Peyer's patch (tissue), 4 donors: Measurements from ENCODE around the gene NUP188. TPM values are rescaled to one million over a fixed set of nuclear protein-coding genes. Genes with fewer than 3 reads are reported as not detected.

ENCODE experiments used
- DNase-seq, 3 donors: peaks; one replicate each; pipeline ENCODE4 v3.0.0-alpha.2; 2017 to 2019
- H3K27ac ChIP-seq, 4 donors: fragments of 200-600 bp; sonication (generic); one replicate each; pipeline ENCODE4 v1.5.1; 2016 to 2019
- H3K27me3 ChIP-seq, 2 donors: fragments of 200-600 bp; sonication (generic); one replicate each; pipeline ENCODE4 v1.5.1; 2019
- H3K36me3 ChIP-seq, 3 donors: fragments of 200-600 bp; sonication (generic); one replicate each; pipeline ENCODE4 v1.5.1; 2016 to 2019
- H3K4me1 ChIP-seq, 4 donors: fragments of 200-600 bp; sonication (generic); one replicate each; pipeline ENCODE4 v1.5.1; 2016 to 2019
- H3K4me3 ChIP-seq, 4 donors: fragments of 200-600 bp; sonication (generic); 1 replicate in 3 of 4; 2 replicates in 1 of 4; pipeline ENCODE4 v1.5.1; 2016 to 2019; ENCODE audit warnings: mild to moderate bottlenecking in 1 of 4
- H3K9me3 ChIP-seq, 4 donors: fragments of 200-600 bp; sonication (generic); one replicate each; pipeline ENCODE4 v1.5.1; 2016 to 2019; ENCODE audit warnings: mild to moderate bottlenecking in 1 of 4
- POLR2A ChIP-seq, 2 donors: fragments of 450-650 bp; IDR thresholded peaks; one replicate each; pipeline ENCODE4 v1.5.1; 2017; ENCODE audit warnings: antibody characterized with exemption in 2 of 2, mild to moderate bottlenecking in 2 of 2, moderate library complexity in 2 of 2
- total RNA-seq, 4 donors: library from RNA; depleted of rRNA; stranded (reverse); fragments of >200 nt; gene quantifications; one replicate each; pipeline ENCODE4 v1.1.0, GENCODE V29; 2016
- TF ChIP-seq, protein P1 (sequence below), 6 experiments: fragments of 450-650 bp in 4 of 6; fragments of 200-600 bp in 2 of 6; sonication (generic) in 1 of 6; IDR thresholded peaks; one replicate each; pipeline ENCODE4 v1.5.1; 2017 to 2019; ENCODE audit warnings: antibody characterized with exemption in 6 of 6, mild to moderate bottlenecking in 3 of 6, moderate library complexity in 1 of 6

Gene NUP188
- total RNA-seq, 4 donors from 2014 or later, result 28.2 to 101 (median 47.9) TPM

DNA sequence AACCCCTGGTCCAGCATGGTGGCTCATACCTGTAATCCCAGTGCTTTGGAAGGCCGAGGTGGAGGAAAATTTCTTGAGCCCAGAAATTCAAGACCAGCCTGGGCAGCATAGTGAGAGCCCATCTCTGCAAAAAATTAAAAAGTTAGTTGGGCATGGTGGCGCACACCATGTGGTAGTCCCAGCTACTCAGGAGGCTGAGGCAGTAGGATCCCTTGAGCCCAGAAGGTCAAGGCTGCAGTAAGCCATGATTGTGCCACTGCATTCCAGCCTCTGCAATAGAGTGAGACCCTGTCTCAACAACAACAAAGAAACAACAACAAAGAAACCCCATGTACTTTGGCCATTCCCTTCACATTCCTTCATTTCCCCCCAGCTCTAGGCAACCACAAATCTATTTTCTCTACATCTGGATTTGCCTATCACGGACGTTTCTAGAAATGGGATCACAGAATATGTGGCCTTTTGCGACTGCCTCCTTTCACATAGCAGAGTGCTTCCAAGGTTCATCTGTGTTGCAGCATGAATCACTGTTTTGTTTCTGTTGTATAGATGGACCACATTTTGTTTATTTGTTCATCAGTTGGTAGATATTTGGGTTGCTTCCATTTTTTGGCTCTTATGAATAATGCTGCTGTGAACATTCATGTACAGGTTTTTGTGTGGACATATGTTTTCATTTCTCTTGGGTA is 106.8 kb downstream of the NUP188 start:
- H3K9me3 ChIP-seq, result no peaks in the 10 kb centered on the region
- TF ChIP-seq, protein P1, sequence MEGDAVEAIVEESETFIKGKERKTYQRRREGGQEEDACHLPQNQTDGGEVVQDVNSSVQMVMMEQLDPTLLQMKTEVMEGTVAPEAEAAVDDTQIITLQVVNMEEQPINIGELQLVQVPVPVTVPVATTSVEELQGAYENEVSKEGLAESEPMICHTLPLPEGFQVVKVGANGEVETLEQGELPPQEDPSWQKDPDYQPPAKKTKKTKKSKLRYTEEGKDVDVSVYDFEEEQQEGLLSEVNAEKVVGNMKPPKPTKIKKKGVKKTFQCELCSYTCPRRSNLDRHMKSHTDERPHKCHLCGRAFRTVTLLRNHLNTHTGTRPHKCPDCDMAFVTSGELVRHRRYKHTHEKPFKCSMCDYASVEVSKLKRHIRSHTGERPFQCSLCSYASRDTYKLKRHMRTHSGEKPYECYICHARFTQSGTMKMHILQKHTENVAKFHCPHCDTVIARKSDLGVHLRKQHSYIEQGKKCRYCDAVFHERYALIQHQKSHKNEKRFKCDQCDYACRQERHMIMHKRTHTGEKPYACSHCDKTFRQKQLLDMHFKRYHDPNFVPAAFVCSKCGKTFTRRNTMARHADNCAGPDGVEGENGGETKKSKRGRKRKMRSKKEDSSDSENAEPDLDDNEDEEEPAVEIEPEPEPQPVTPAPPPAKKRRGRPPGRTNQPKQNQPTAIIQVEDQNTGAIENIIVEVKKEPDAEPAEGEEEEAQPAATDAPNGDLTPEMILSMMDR (IDR thresholded peaks at IDR 0.05), result no peak
- no peak for TF ChIP-seq POLR2A (IDR thresholded peaks at IDR 0.05)
- no peak overlapping the region for H3K27ac ChIP-seq
- no peak overlapping the region for H3K4me3 ChIP-seq
- no peak for DNase-seq
- H3K27me3 ChIP-seq, result no peaks in the 10 kb centered on the region
- peaks cover 0 to 70% (median 0%) of the 10 kb centered on the region in 3 donors for H3K36me3 ChIP-seq
- H3K4me1 ChIP-seq, result peaks cover 0 to 12% (median 0%) of the 10 kb centered on the region in 4 donors

Other genes starting within 250 kb of the NUP188 start
- 10 to 100 TPM in 1 of 4 donors, 1 to 10 TPM in 3; 5.6 to 15.7 (median 9.3) TPM for gene PKN3, start 245.2 kb upstream of the NUP188 start, total RNA-seq
- gene ZDHHC12, start 223.6 kb upstream of the NUP188 start, total RNA-seq, result 100 to 1,000 TPM in 3 of 4 donors, 10 to 100 TPM in 1; 21.5 to 177 (median 138) TPM
- 100 to 1,000 TPM in 1 of 4 donors, 10 to 100 TPM in 3; 83.1 to 114 (median 88.1) TPM for gene ZER1, start 175.8 kb upstream of the NUP188 start, total RNA-seq
- 10 to 100 TPM; 26.8 to 48.7 (median 45.7) TPM for gene TBC1D13, start 160.4 kb upstream of the NUP188 start, total RNA-seq
- 10 to 100 TPM in 3 of 4 donors, 1 to 10 TPM in 1; 9.9 to 53.6 (median 40.5) TPM for gene ENDOG, start 129.2 kb upstream of the NUP188 start, total RNA-seq
- 10 to 100 TPM; 33.5 to 48.7 (median 34.9) TPM for gene SPOUT1, start 117.9 kb upstream of the NUP188 start, total RNA-seq
- 10 to 100 TPM in 1 of 4 donors, 1 to 10 TPM in 3; 4.6 to 14.9 (median 8.7) TPM for gene KYAT1, start 65.7 kb upstream of the NUP188 start, total RNA-seq
- gene LRRC8A, start 65.6 kb upstream of the NUP188 start, total RNA-seq, result 10 to 100 TPM; 20.0 to 39.2 (median 27.0) TPM
- gene PHYHD1, start 26.7 kb upstream of the NUP188 start, total RNA-seq, result 10 to 100 TPM in 1 of 4 donors, 1 to 10 TPM in 2, not detected in 1; 4.4 to 23.9 (median 7.5) TPM
- gene DOLK, start 96 bp upstream of the NUP188 start, total RNA-seq, result 10 to 100 TPM in 2 of 4 donors, 1 to 10 TPM in 2; 4.1 to 12.3 (median 10.6) TPM
- 100 to 1,000 TPM; 156 to 218 (median 183) TPM for gene SH3GLB2, start 80.6 kb downstream of the NUP188 start, total RNA-seq
- gene MIGA2, start 88.9 kb downstream of the NUP188 start, total RNA-seq, result 100 to 1,000 TPM in 3 of 4 donors, 10 to 100 TPM in 1; 68.5 to 174 (median 125) TPM
- gene DOLPP1, start 133.4 kb downstream of the NUP188 start, total RNA-seq, result 10 to 100 TPM in 3 of 4 donors, not detected in 1; 37.6 to 53.9 (median 46.1) TPM
- gene CRAT, start 163.1 kb downstream of the NUP188 start, total RNA-seq, result 100 to 1,000 TPM in 3 of 4 donors, 10 to 100 TPM in 1; 50.3 to 220 (median 146) TPM
- 10 to 100 TPM; 48.7 to 65.7 (median 51.9) TPM for gene PTPA, start 163.7 kb downstream of the NUP188 start, total RNA-seq
- 1 to 10 TPM; 2.3 to 2.9 (median 2.6) TPM for gene IER5L, start 230.6 kb downstream of the NUP188 start, total RNA-seq